HAP-1 (cell line): Measurements from ENCODE around the gene SCGB1C2.

ENCODE experiments used
- DNase-seq, 2 experiments: peaks; one replicate each; pipeline ENCODE4 v3.0.0-alpha.2; 2016 to 2020; ENCODE audit warnings: low spot score in 2 of 2
- H3K27me3 ChIP-seq: fragments of 250-450 bp; sonication (Bioruptor Pico); 2 replicates; pipeline ENCODE4 v1.5.1; 2020; ENCODE audit warnings: low read depth, mild to moderate bottlenecking, moderate library complexity
- H3K36me3 ChIP-seq: fragments of 250-450 bp; sonication (Bioruptor Pico); replicated peaks from 2 replicates; pipeline ENCODE4 v1.5.1; 2020; ENCODE audit warnings: mild to moderate bottlenecking
- H3K4me1 ChIP-seq: fragments of 250-450 bp; sonication (Bioruptor Pico); 2 replicates; pipeline ENCODE4 v1.5.1; 2020; ENCODE audit warnings: mild to moderate bottlenecking
- H3K4me3 ChIP-seq: fragments of 250-450 bp; sonication (Bioruptor Pico); 2 replicates; pipeline ENCODE4 v1.5.1; 2020; ENCODE audit warnings: mild to moderate bottlenecking, moderate library complexity
- H3K9me3 ChIP-seq: fragments of 250-450 bp; sonication (Bioruptor Pico); 2 replicates; pipeline ENCODE4 v1.5.1; 2020; ENCODE audit warnings: mild to moderate bottlenecking, moderate library complexity
- in situ Hi-C: fragments of 300-500 bp; cut with MboI; formaldehyde crosslinking; loops from 3 replicates; pipeline ENCODE4 v1.14.3; 2020; ENCODE audit warnings: low sequenced_read_pairs, inconsistent platforms, mixed read lengths

SCGB1C2 gene

GRCh38 chr17:183021-183420 lies 45.7 kb downstream of the SCGB1C2 start:
- in situ Hi-C loops: no loop called here
- Histone ChIP-seq H3K27me3 (peaks cover 40% of the 10 kb centered on the region), H3K4me3 (no peak overlapping the region)

GRCh38 chr17:185445-186138 lies 48.2 kb downstream of the SCGB1C2 start:
- DNase-seq: no peak
- H3K4me1 ChIP-seq: no peaks in the 10 kb centered on the region

More at GRCh38 chr17:183021-183420, 45.7 kb downstream of the SCGB1C2 start:
- no peaks in the 10 kb centered on the region for H3K36me3 ChIP-seq
- H3K4me1 ChIP-seq: peaks cover 12% of the 10 kb centered on the region
- DNase-seq: no peak
- no peaks in the 10 kb centered on the region for H3K9me3 ChIP-seq

GRCh38 chr17:187130-187529 lies 49.8 kb downstream of the SCGB1C2 start:
- Histone ChIP-seq H3K4me1 (no peaks in the 10 kb centered on the region), H3K9me3 (no peaks in the 10 kb centered on the region), H3K27me3 (peaks cover 21% of the 10 kb centered on the region), H3K36me3 (no peaks in the 10 kb centered on the region), H3K4me3 (no peak overlapping the region)
- in situ Hi-C loops: no loop called here
- DNase-seq: no peak

More at GRCh38 chr17:185445-186138, 48.2 kb downstream of the SCGB1C2 start:
- Histone ChIP-seq H3K4me3 (no peak overlapping the region), H3K27me3 (peaks cover 30% of the 10 kb centered on the region), H3K36me3 (no peaks in the 10 kb centered on the region), H3K9me3 (no peaks in the 10 kb centered on the region)
- in situ Hi-C loops: no loop called here
